A673 (cell line): ENCODE measurements around the gene SINHCAF.
A peak's percentile ranks its signal among the peaks of the same experiment; 100 is the strongest.

Experiments used
- EZH2 ChIP-seq: fragments of 200-600 bp; sonication (generic); IDR thresholded peaks from 2 replicates; pipeline ENCODE4 v1.6.1; 2017; ENCODE audit warnings: borderline replicate concordance, low read depth, mild to moderate bottlenecking, mixed read lengths, antibody characterized with exemption, low read length; ENCODE audit not compliant: poor library complexity, severe bottlenecking
- TF ChIP-seq, protein P1 (sequence below): fragments of 300-800, 200-600 bp; sonication (generic); conservative IDR thresholded peaks from 2 replicates; pipeline ENCODE4 v1.5.1; 2017; ENCODE audit warnings: low read depth, mild to moderate bottlenecking, antibody characterized with exemption, low read length, moderate library complexity, mixed read lengths

DNA sequence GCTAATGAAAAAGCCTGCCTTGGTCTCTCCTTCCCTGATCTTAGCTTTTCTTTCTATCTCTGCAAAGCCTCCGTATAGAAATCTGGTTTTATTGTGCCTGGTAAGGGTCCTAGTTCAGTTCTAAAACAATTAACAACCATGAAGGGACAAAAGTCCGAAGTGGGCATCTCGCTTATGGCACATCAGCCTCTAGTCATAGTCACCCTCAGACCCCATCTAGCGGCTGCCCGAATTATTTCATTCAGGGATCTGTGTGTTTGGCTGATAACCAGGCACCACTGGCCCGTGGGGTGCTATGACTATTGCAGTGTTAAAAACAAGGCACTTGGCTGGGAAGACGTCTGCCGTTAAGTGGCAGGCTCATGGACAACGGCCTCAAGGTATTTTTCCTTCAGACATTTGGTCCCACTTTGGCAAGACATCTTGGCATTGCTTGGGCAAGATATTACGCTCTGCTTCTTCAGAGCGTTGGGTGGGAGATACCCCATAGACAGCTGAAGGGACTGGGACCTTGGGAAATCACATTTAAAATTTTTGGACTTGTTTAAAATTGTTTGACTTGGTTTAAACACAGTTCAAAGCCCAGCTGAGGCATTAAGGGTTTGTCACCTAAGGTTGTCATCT lies 87.1 kb downstream of the SINHCAF start:
- no peak for TF ChIP-seq EZH2
- TF ChIP-seq, protein P1, sequence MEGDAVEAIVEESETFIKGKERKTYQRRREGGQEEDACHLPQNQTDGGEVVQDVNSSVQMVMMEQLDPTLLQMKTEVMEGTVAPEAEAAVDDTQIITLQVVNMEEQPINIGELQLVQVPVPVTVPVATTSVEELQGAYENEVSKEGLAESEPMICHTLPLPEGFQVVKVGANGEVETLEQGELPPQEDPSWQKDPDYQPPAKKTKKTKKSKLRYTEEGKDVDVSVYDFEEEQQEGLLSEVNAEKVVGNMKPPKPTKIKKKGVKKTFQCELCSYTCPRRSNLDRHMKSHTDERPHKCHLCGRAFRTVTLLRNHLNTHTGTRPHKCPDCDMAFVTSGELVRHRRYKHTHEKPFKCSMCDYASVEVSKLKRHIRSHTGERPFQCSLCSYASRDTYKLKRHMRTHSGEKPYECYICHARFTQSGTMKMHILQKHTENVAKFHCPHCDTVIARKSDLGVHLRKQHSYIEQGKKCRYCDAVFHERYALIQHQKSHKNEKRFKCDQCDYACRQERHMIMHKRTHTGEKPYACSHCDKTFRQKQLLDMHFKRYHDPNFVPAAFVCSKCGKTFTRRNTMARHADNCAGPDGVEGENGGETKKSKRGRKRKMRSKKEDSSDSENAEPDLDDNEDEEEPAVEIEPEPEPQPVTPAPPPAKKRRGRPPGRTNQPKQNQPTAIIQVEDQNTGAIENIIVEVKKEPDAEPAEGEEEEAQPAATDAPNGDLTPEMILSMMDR = peak; percentile 80
